NOMO-1 treated with dmso at 0.1 percent for 144 hours (cell line): ENCODE results near the gene PLEKHN1.
A peak's percentile ranks its signal among the peaks of the same experiment; 100 is the strongest.

Source experiments
- DNase-seq: peaks from one replicate; lab custom pipeline; 2025; ENCODE audit not compliant: unreplicated experiment; lab: John Stamatoyannopoulos, UW

Gene PLEKHN1

GRCh38 chr1:960363-961131 lies 5.7 kb upstream of the PLEKHN1 start, which contains the start of gene KLHL17:
KLHL17 (plus strand) TSS chr1:960584; CDS start chr1:960694, 110 bp downstream.
- DNase-seq: peak; percentile 45

GRCh38 chr1:961132-961669 lies 5.1 kb upstream of the PLEKHN1 start:
- no peak for DNase-seq

- DNase-seq: no peak
Observed at GRCh38 chr1:962381-963300, 3.6 kb upstream of the PLEKHN1 start.

GRCh38 chr1:963301-963651 lies 3.0 kb upstream of the PLEKHN1 start:
- DNase-seq: no peak

- no peak for DNase-seq
Observed at GRCh38 chr1:963746-964525, 2.3 kb upstream of the PLEKHN1 start.

GRCh38 chr1:964691-965525 lies 1.4 kb upstream of the PLEKHN1 start:
- no peak for DNase-seq

- no peak for DNase-seq
Observed at GRCh38 chr1:965526-966134, 652 bp upstream of the PLEKHN1 start.

GRCh38 chr1:966704-967300 lies 520 bp downstream of the PLEKHN1 start:
- DNase-seq: peak; percentile 28

GRCh38 chr1:967466-968343 lies 1.4 kb downstream of the PLEKHN1 start:
- no peak for DNase-seq

- no peak for DNase-seq
Observed at GRCh38 chr1:969260-969855, 3.1 kb downstream of the PLEKHN1 start.

- DNase-seq: no peak
Observed at GRCh38 chr1:970242-970972, 4.1 kb downstream of the PLEKHN1 start.

- no peak for DNase-seq
Observed at GRCh38 chr1:970973-971730, 4.9 kb downstream of the PLEKHN1 start.

GRCh38 chr1:971751-972506 lies 5.6 kb downstream of the PLEKHN1 start:
- no peak for DNase-seq

- no peak for DNase-seq
Observed at GRCh38 chr1:972726-973458, 6.6 kb downstream of the PLEKHN1 start.
